Activated T-helper 1 cell treated with anti-CD3 and anti-CD28 coated beads, Interleukin-12 subunit alpha, Interleukin-12 subunit beta, Interleukin-2, Interleukin-4 antibody, amounts not matched to agents 30 ng/mL and 10 ng/mL and 1 ng/mL, durations not matched to agents 14 hours and 24 hours and 36 hours (primary cell): Measurements from ENCODE around the gene NFKB2. TPM values are rescaled to one million over a fixed set of nuclear protein-coding genes. Genes with fewer than 3 reads are reported as not detected.
A peak's percentile ranks its signal among the peaks of the same experiment; 100 is the strongest.

Experiments used
- DNase-seq: peaks from one replicate; pipeline ENCODE4 v3.0.0; 2021; ENCODE audit warnings: low spot score
- H3K27ac Mint-ChIP-seq: one replicate; pipeline ENCODE4 v1.8.0; 2021; ENCODE audit warnings: mild to moderate bottlenecking, mixed read lengths
- H3K27me3 Mint-ChIP-seq: one replicate; pipeline ENCODE4 v1.8.0; 2022; ENCODE audit warnings: mild to moderate bottlenecking, moderate library complexity, mixed read lengths; ENCODE audit not compliant: insufficient read depth
- H3K36me3 Mint-ChIP-seq: one replicate; pipeline ENCODE4 v1.8.0; 2021; ENCODE audit warnings: low read depth, mixed read lengths
- H3K4me1 Mint-ChIP-seq: one replicate; pipeline ENCODE4 v1.8.0; 2021; ENCODE audit warnings: low read depth, mixed read lengths
- H3K4me3 Mint-ChIP-seq: one replicate; pipeline ENCODE4 v1.8.0; 2021; ENCODE audit warnings: mild to moderate bottlenecking, moderate library complexity, mixed read lengths
- H3K9me3 Mint-ChIP-seq: one replicate; pipeline ENCODE4 v1.8.0; 2021; ENCODE audit warnings: mixed read lengths
- intact Hi-C: fragments of 100-400 bp; cut with micrococcal nuclease; formaldehyde crosslinking; loops from one replicate; pipeline ENCODE4 v1.15.1; 2024
- total RNA-seq: library from RNA; stranded (reverse); gene quantifications from 2 replicates; pipeline ENCODE4 v1.2.3, GENCODE V29; 2022

NFKB2 gene
- total RNA-seq, 1 donor from 2014 or later, result 322 TPM

GRCh38 chr10:102422545-102423129, 27.1 kb downstream of the NFKB2 start:
- DNase-seq, result peak; percentile 56
- Mint-ChIP-seq H3K27me3 (peaks cover 3% of the 10 kb centered on the region), H3K36me3 (peaks cover 19% of the 10 kb centered on the region), H3K27ac (peak overlapping the region; percentile 60), H3K4me3 (peak overlapping the region; percentile 99), H3K4me1 (peaks cover 43% of the 10 kb centered on the region), H3K9me3 (no peaks in the 10 kb centered on the region)
- intact Hi-C loops, result loop anchor here (1.0 kb wide), 3 partner anchors 27 to 193 kb away; no protein-coding TSS in a partner anchor

- no peak for DNase-seq
- H3K4me3 Mint-ChIP-seq, result peak overlapping the region; percentile 65
- H3K4me1 Mint-ChIP-seq, result peaks cover 45% of the 10 kb centered on the region
- intact Hi-C loops, result no loop called here
- H3K9me3 Mint-ChIP-seq, result no peaks in the 10 kb centered on the region
- H3K36me3 Mint-ChIP-seq, result peaks cover 19% of the 10 kb centered on the region
- H3K27me3 Mint-ChIP-seq, result no peaks in the 10 kb centered on the region
- no peak overlapping the region for H3K27ac Mint-ChIP-seq
These were observed 28.0 kb downstream of the NFKB2 start for GRCh38 chr10:102423372-102423968.

GRCh38 chr10:102424145-102424544, 28.6 kb downstream of the NFKB2 start:
- no peaks in the 10 kb centered on the region for H3K9me3 Mint-ChIP-seq
- H3K4me1 Mint-ChIP-seq, result peaks cover 41% of the 10 kb centered on the region
- H3K27ac Mint-ChIP-seq, result no peak overlapping the region
- intact Hi-C loops, result no loop called here
- DNase-seq, result no peak
- H3K4me3 Mint-ChIP-seq, result peak overlapping the region; percentile 15
- H3K36me3 Mint-ChIP-seq, result peaks cover 19% of the 10 kb centered on the region
- no peaks in the 10 kb centered on the region for H3K27me3 Mint-ChIP-seq

GRCh38 chr10:102424916-102425315, 29.4 kb downstream of the NFKB2 start:
- no peak overlapping the region for H3K27ac Mint-ChIP-seq
- H3K36me3 Mint-ChIP-seq, result peaks cover 19% of the 10 kb centered on the region
- no peaks in the 10 kb centered on the region for H3K27me3 Mint-ChIP-seq
- intact Hi-C loops, result no loop called here
- H3K9me3 Mint-ChIP-seq, result no peaks in the 10 kb centered on the region
- H3K4me3 Mint-ChIP-seq, result no peak overlapping the region
- peaks cover 35% of the 10 kb centered on the region for H3K4me1 Mint-ChIP-seq
- DNase-seq, result no peak

GRCh38 chr10:102425444-102425843, 29.9 kb downstream of the NFKB2 start:
- peaks cover 29% of the 10 kb centered on the region for H3K4me1 Mint-ChIP-seq
- H3K4me3 Mint-ChIP-seq, result no peak overlapping the region
- H3K9me3 Mint-ChIP-seq, result no peaks in the 10 kb centered on the region
- intact Hi-C loops, result no loop called here
- peaks cover 19% of the 10 kb centered on the region for H3K36me3 Mint-ChIP-seq
- DNase-seq, result no peak
- no peak overlapping the region for H3K27ac Mint-ChIP-seq
- no peaks in the 10 kb centered on the region for H3K27me3 Mint-ChIP-seq

- intact Hi-C loops, result no loop called here
- H3K27ac Mint-ChIP-seq, result no peak overlapping the region
- no peak overlapping the region for H3K4me3 Mint-ChIP-seq
- H3K4me1 Mint-ChIP-seq, result peaks cover 30% of the 10 kb centered on the region
- peaks cover 21% of the 10 kb centered on the region for H3K36me3 Mint-ChIP-seq
- H3K27me3 Mint-ChIP-seq, result no peaks in the 10 kb centered on the region
- no peaks in the 10 kb centered on the region for H3K9me3 Mint-ChIP-seq
- no peak for DNase-seq
These were observed 31.3 kb downstream of the NFKB2 start for GRCh38 chr10:102426803-102427287.

GRCh38 chr10:102429468-102429867, 34.0 kb downstream of the NFKB2 start:
- no peak for DNase-seq
- Mint-ChIP-seq H3K27ac (no peak overlapping the region), H3K4me3 (no peak overlapping the region), H3K36me3 (peaks cover 10% of the 10 kb centered on the region), H3K27me3 (no peaks in the 10 kb centered on the region), H3K4me1 (peaks cover 33% of the 10 kb centered on the region), H3K9me3 (no peaks in the 10 kb centered on the region)
- intact Hi-C loops, result no loop called here

GRCh38 chr10:102431452-102432124, 36.1 kb downstream of the NFKB2 start:
- Mint-ChIP-seq H3K36me3 (peaks cover 14% of the 10 kb centered on the region), H3K27ac (peak overlapping the region; percentile 94), H3K9me3 (no peaks in the 10 kb centered on the region), H3K27me3 (no peaks in the 10 kb centered on the region), H3K4me3 (peak overlapping the region; percentile 95), H3K4me1 (peaks cover 53% of the 10 kb centered on the region)
- intact Hi-C loops, result loop anchor here (1.0 kb wide), 7 partner anchors 10 to 299 kb away; partner anchors contain the start of genes ACTR1A, GBF1 and NFKB2
- DNase-seq, result no peak

GRCh38 chr10:102432162-102432950, 36.9 kb downstream of the NFKB2 start, which contains the start of gene CUEDC2:
Gene CUEDC2, minus strand, starts transcription at chr10:102432574. Its CDS starts 7,386 bp downstream, at chr10:102425188.
- intact Hi-C loops, result loop anchor here (1.0 kb wide), 7 partner anchors 11 to 300 kb away; partner anchors contain the start of genes ACTR1A, GBF1 and NFKB2
- H3K9me3 Mint-ChIP-seq, result no peaks in the 10 kb centered on the region

GRCh38 chr10:102433619-102434046, 38.1 kb downstream of the NFKB2 start:
- DNase-seq, result no peak
- Mint-ChIP-seq H3K36me3 (peaks cover 19% of the 10 kb centered on the region), H3K4me1 (peaks cover 62% of the 10 kb centered on the region), H3K9me3 (no peaks in the 10 kb centered on the region), H3K27me3 (no peaks in the 10 kb centered on the region), H3K27ac (peak overlapping the region; percentile 94), H3K4me3 (peak overlapping the region; percentile 95)
- intact Hi-C loops, result no loop called here

More at GRCh38 chr10:102432162-102432950, 36.9 kb downstream of the NFKB2 start, which contains the start of gene CUEDC2:
- H3K27ac Mint-ChIP-seq, result peak within 1 kb of the TSS; percentile 94
- peak; percentile 95 for DNase-seq
- H3K27me3 Mint-ChIP-seq, result no peaks in the 10 kb centered on the region
- peaks cover 14% of the 10 kb centered on the region for H3K36me3 Mint-ChIP-seq
- peaks cover 55% of the 10 kb centered on the region for H3K4me1 Mint-ChIP-seq
- H3K4me3 Mint-ChIP-seq, result peak within 1 kb of the TSS; percentile 95

- Mint-ChIP-seq H3K9me3 (no peaks in the 10 kb centered on the region), H3K27me3 (no peaks in the 10 kb centered on the region), H3K4me3 (peak overlapping the region; percentile 98), H3K36me3 (peaks cover 19% of the 10 kb centered on the region), H3K4me1 (peaks cover 62% of the 10 kb centered on the region), H3K27ac (peak overlapping the region; percentile 86)
- no peak for DNase-seq
- intact Hi-C loops, result loop anchor here (1.0 kb wide), 1 partner anchor 16 kb away; no protein-coding TSS in a partner anchor
These were observed 39.1 kb downstream of the NFKB2 start for GRCh38 chr10:102434394-102435132.

- Mint-ChIP-seq H3K4me1 (peaks cover 62% of the 10 kb centered on the region), H3K27me3 (no peaks in the 10 kb centered on the region), H3K9me3 (no peaks in the 10 kb centered on the region), H3K27ac (peak overlapping the region; percentile 86), H3K4me3 (peak overlapping the region; percentile 98), H3K36me3 (peaks cover 19% of the 10 kb centered on the region)
- intact Hi-C loops, result loop anchor here (1.0 kb wide), 1 partner anchor 15 kb away; no protein-coding TSS in a partner anchor
- DNase-seq, result no peak
These were observed 39.6 kb downstream of the NFKB2 start for GRCh38 chr10:102435133-102435497.
